Thyroid gland (tissue), 4 donors: Measurements from ENCODE around the gene IFT57. TPM values are rescaled to one million over a fixed set of nuclear protein-coding genes. Genes with fewer than 3 reads are reported as not detected.

Experiments
- DNase-seq, 2 donors: peaks; one replicate each; pipeline ENCODE4 v3.0.0-alpha.2; 2019
- H3K27ac ChIP-seq, 3 donors: fragments of 200-600 bp; sonication (generic); 1 replicate in 2 of 3; 2 replicates in 1 of 3; pipeline ENCODE4 v1.5.1; 2016 to 2019; ENCODE audit warnings: mild to moderate bottlenecking in 1 of 3, moderate library complexity in 1 of 3
- H3K27me3 ChIP-seq: fragments of 200-600 bp; sonication (generic); one replicate; pipeline ENCODE4 v1.5.1; 2019
- H3K36me3 ChIP-seq, 2 donors: fragments of 200-600 bp; sonication (generic); one replicate each; pipeline ENCODE4 v1.5.1; 2016 to 2019
- H3K4me1 ChIP-seq, 2 donors: fragments of 200-600 bp; sonication (generic); one replicate each; pipeline ENCODE4 v1.5.1; 2017 to 2019
- H3K4me3 ChIP-seq, 3 donors: fragments of 200-600 bp; sonication (generic); replicated peaks in 1 of 3; 1 replicate in 2 of 3; 2 replicates in 1 of 3; pipeline ENCODE4 v1.5.1; 2016; ENCODE audit warnings: mild to moderate bottlenecking in 1 of 3
- H3K9me3 ChIP-seq: fragments of 200-600 bp; sonication (generic); one replicate; pipeline ENCODE4 v1.5.1; 2017
- POLR2A ChIP-seq, 2 donors: fragments of 450-650 bp; IDR thresholded peaks; one replicate each; pipeline ENCODE4 v1.6.1; 2017; ENCODE audit warnings: antibody characterized with exemption in 2 of 2, mild to moderate bottlenecking in 2 of 2, moderate library complexity in 1 of 2
- WGBS, 2 donors: methylation state at CpG; one replicate each; pipeline ENCODE4 v1.1.5; 2017; 5-methylcytosine and 5-hydroxymethylcytosine counted together
- intact Hi-C: fragments of 100-400 bp; cut with DNase I; formaldehyde crosslinking; loops from one replicate; pipeline ENCODE4 v1.15.1; 2023
- total RNA-seq, 4 donors: library from RNA; depleted of rRNA; stranded (reverse); fragments of >200 nt; gene quantifications; one replicate each; pipeline ENCODE4 v1.2.3, GENCODE V29; 2016
- TF ChIP-seq, protein P1 (sequence below), 6 experiments: fragments of 200-600 bp in 3 of 6; fragments of 450-650 bp in 3 of 6; sonication (generic) in 3 of 6; IDR thresholded peaks; one replicate each; pipeline ENCODE4 v1.5.1; 2016 to 2019; ENCODE audit warnings: antibody characterized with exemption in 6 of 6, mild to moderate bottlenecking in 2 of 6, inconsistent platforms in 1 of 6, moderate library complexity in 1 of 6

IFT57 gene
- total RNA-seq, 4 donors from 2014 or later = 80.1 to 139 (median 87.4) TPM

DNA sequence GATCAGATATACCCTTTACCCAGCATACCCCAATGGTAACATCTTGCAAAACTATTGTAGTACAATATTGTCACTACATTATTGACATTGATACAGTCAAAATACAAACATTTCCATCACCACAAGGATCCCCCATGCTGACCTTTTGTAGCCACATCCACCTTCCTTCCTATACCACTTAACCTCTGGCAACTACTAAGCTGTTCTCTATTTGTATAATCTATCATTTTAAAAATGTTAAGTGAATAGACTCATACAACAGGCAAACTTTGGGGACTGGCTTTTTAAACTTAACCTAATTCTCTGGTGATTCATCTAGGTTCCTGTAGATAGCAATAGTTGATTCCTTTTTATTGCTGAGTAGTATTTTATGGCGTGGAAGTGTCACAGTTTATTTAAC is 29.6 kb upstream of the IFT57 start:
- Histone ChIP-seq H3K4me1 (no peaks in the 10 kb centered on the region), H3K27me3 (no peaks in the 10 kb centered on the region), H3K27ac (no peak overlapping the region), H3K4me3 (no peak overlapping the region), H3K36me3 (no peaks in the 10 kb centered on the region), H3K9me3 (no peaks in the 10 kb centered on the region)
- intact Hi-C loops = no loop called here
- TF ChIP-seq POLR2A (IDR thresholded peaks at IDR 0.05) = no peak
- TF ChIP-seq, protein P1, sequence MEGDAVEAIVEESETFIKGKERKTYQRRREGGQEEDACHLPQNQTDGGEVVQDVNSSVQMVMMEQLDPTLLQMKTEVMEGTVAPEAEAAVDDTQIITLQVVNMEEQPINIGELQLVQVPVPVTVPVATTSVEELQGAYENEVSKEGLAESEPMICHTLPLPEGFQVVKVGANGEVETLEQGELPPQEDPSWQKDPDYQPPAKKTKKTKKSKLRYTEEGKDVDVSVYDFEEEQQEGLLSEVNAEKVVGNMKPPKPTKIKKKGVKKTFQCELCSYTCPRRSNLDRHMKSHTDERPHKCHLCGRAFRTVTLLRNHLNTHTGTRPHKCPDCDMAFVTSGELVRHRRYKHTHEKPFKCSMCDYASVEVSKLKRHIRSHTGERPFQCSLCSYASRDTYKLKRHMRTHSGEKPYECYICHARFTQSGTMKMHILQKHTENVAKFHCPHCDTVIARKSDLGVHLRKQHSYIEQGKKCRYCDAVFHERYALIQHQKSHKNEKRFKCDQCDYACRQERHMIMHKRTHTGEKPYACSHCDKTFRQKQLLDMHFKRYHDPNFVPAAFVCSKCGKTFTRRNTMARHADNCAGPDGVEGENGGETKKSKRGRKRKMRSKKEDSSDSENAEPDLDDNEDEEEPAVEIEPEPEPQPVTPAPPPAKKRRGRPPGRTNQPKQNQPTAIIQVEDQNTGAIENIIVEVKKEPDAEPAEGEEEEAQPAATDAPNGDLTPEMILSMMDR (IDR thresholded peaks at IDR 0.05) = no peak
- DNase-seq = no peak
- WGBS, 2 donors = 92 to 100% methylated on average over 1 of the region's 1 CpG

DNA sequence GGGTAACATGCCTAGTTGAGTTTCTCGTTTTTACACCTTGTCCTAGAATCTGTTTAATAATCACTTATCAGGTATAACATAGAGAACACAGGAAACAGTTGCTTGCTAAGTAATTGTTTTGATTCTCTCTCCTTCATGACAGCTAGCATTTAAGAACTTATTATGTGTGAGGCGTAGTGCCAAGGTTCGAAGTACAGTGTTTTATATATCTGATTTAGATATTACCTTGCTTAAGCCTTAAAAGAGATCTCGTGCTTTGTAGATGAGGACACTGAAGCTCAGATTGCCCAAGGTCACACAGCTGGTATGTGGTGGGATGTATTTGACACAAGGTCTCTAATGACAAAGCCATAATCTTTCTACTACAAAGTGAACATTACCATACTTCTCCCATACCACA is 29.0 kb upstream of the IFT57 start:
- no peak for DNase-seq
- Histone ChIP-seq H3K27ac (no peak overlapping the region), H3K4me1 (no peaks in the 10 kb centered on the region), H3K4me3 (no peak overlapping the region), H3K36me3 (no peaks in the 10 kb centered on the region), H3K27me3 (no peaks in the 10 kb centered on the region), H3K9me3 (no peaks in the 10 kb centered on the region)
- intact Hi-C loops = no loop called here
- TF ChIP-seq POLR2A (IDR thresholded peaks at IDR 0.05) = no peak
- TF ChIP-seq, protein P1 (IDR thresholded peaks at IDR 0.05) = no peak
- WGBS, 2 donors = 91 to 96% methylated on average over 4 of the region's 4 CpGs

DNA sequence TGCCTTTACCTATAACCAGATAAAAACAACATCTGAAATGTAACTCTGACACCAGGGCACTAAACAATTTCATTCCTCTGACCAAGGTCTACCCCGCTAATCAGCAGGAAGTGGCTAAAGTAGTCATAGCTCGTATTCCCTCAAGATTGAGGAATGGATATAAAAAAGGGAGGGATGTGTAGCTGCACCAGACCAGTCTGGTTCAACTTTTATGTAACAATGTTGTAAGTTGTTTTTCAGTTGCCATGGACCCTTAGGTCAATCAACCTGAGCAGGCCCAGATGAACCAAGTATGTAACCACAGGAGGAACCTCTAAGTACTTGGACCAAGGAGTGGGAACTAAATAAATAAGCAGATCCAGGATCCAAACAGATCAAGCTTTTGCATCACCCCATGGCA is 28.4 kb upstream of the IFT57 start:
- Histone ChIP-seq H3K9me3 (no peaks in the 10 kb centered on the region), H3K27me3 (no peaks in the 10 kb centered on the region), H3K4me1 (no peaks in the 10 kb centered on the region), H3K36me3 (no peaks in the 10 kb centered on the region), H3K27ac (no peak overlapping the region), H3K4me3 (no peak overlapping the region)
- DNase-seq = no peak
- intact Hi-C loops = no loop called here
- WGBS, 2 donors = 94 to 95% methylated on average over 2 of the region's 2 CpGs
- TF ChIP-seq POLR2A (IDR thresholded peaks at IDR 0.05) = no peak
- TF ChIP-seq, protein P1 (IDR thresholded peaks at IDR 0.05) = no peak

DNA sequence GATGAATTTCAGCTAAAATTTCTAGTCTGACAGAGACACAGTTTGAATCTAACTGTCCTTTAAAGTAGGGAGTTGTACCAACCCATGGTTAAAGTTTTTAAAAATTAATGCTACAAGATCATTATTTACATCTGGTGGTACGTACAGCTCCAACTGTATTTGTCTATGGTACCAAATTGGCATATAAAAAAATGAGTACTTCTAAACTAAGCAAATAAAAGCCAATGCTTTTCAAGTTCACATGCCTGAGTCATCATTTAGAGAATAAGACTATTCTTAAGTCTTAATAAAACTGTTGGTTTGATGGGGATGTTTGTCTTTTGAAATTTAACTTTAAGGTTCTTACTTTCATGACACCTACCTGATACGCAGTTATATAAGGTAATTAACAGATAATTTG is 21.0 kb upstream of the IFT57 start:
- Histone ChIP-seq H3K36me3 (no peaks in the 10 kb centered on the region), H3K27me3 (no peaks in the 10 kb centered on the region), H3K27ac (no peak overlapping the region), H3K4me1 (no peaks in the 10 kb centered on the region), H3K4me3 (no peak overlapping the region), H3K9me3 (no peaks in the 10 kb centered on the region)
- intact Hi-C loops = no loop called here
- 90 to 98% methylated on average over 2 of the region's 2 CpGs for WGBS, 2 donors
- DNase-seq = no peak
- TF ChIP-seq, protein P1 (IDR thresholded peaks at IDR 0.05) = no peak
- TF ChIP-seq POLR2A (IDR thresholded peaks at IDR 0.05) = no peak

DNA sequence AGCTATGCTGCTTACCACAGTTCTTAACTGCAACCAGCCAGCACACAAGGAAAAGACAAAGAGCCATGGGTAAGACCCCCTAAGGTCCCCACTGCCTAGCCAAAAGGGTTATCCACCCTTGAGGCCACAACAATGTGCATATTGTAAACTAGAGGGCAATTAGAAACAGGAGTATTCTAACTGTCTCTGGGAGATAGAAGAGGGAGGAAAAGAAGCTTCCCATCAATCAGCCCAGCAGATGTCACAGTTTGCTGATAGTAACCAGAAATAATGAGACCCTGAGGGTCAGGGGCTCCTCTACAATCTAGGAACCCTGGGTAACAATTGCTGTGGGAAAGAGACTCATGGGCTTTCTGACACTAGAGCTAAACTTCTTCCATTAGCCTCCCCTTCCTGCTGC is 20.6 kb upstream of the IFT57 start:
- TF ChIP-seq, protein P1 (IDR thresholded peaks at IDR 0.05) = no peak
- no peak for TF ChIP-seq POLR2A (IDR thresholded peaks at IDR 0.05)
- no peaks in the 10 kb centered on the region for H3K9me3 ChIP-seq
- no peaks in the 10 kb centered on the region for H3K36me3 ChIP-seq
- H3K4me1 ChIP-seq = no peaks in the 10 kb centered on the region
- H3K27me3 ChIP-seq = no peaks in the 10 kb centered on the region
- intact Hi-C loops = no loop called here
- no peak overlapping the region for H3K27ac ChIP-seq
- H3K4me3 ChIP-seq = no peak overlapping the region
- no peak for DNase-seq
